Transverse colon (tissue), 4 donors: ENCODE measurements around the gene RNF168.

Source experiments
- CTCF ChIP-seq, 5 experiments: fragments of 200-600 bp in 3 of 5; fragments of 450-650 bp in 2 of 5; sonication (generic) in 3 of 5; IDR thresholded peaks; 1 replicate in 2 of 5; 2 replicates in 3 of 5; pipeline ENCODE4 v1.5.1; 2016 to 2017; ENCODE audit warnings: antibody characterized with exemption in 5 of 5, inconsistent platforms in 3 of 5, mild to moderate bottlenecking in 2 of 5, moderate library complexity in 1 of 5
- POLR2A ChIP-seq: fragments of 450-650 bp; IDR thresholded peaks from one replicate; pipeline ENCODE4 v1.6.1; 2016; ENCODE audit warnings: antibody characterized with exemption, mild to moderate bottlenecking, moderate library complexity
- POLR2AphosphoS5 ChIP-seq, 3 donors: sonication (generic); formaldehyde crosslinking; IDR thresholded peaks; one replicate each; pipeline ENCODE4 v1.6.1; 2016; ENCODE audit warnings: antibody characterized with exemption in 3 of 3

GRCh38 chr3:196537319-196537984, 33.9 kb upstream of the RNF168 start:
- TF ChIP-seq CTCF (IDR thresholded peaks at IDR 0.05): peak; percentile 48 to 64 (median 57)
- no peak for TF ChIP-seq POLR2A
- TF ChIP-seq POLR2AphosphoS5 (IDR thresholded peaks at IDR 0.05): no peak
